ENCODE results near the gene CYP3A5. TPM values are rescaled to one million over a fixed set of nuclear protein-coding genes. Genes with fewer than 3 reads are reported as not detected.

Gene CYP3A5
- total and polyA plus RNA-seq, 2 of the 8 experiments (the other 6 are each of a cell fraction or from before 2014, with no cell fraction given): 0.06 TPM; not detected in 1

DNA sequence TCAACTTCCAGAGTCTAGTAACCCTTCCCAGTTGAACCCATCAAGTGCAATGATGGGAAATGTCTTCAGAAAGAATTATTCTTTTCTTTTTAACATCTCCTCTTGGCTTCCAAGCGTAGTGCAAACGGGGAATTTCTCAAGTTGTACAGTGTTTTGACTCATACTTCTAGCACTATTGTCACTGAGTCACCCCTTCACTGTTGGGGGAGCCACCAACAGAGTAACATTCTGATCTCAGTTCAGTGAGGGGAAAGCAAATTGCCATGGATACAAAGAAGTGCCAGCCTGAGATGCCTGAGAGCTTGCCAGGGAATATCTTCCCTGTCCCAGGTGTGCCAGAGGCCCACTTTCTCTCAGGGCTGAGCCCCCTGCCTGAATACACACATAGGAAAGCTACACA lies 31.0 kb downstream of the CYP3A5 start (continued):
- TF ChIP-seq, protein P1, sequence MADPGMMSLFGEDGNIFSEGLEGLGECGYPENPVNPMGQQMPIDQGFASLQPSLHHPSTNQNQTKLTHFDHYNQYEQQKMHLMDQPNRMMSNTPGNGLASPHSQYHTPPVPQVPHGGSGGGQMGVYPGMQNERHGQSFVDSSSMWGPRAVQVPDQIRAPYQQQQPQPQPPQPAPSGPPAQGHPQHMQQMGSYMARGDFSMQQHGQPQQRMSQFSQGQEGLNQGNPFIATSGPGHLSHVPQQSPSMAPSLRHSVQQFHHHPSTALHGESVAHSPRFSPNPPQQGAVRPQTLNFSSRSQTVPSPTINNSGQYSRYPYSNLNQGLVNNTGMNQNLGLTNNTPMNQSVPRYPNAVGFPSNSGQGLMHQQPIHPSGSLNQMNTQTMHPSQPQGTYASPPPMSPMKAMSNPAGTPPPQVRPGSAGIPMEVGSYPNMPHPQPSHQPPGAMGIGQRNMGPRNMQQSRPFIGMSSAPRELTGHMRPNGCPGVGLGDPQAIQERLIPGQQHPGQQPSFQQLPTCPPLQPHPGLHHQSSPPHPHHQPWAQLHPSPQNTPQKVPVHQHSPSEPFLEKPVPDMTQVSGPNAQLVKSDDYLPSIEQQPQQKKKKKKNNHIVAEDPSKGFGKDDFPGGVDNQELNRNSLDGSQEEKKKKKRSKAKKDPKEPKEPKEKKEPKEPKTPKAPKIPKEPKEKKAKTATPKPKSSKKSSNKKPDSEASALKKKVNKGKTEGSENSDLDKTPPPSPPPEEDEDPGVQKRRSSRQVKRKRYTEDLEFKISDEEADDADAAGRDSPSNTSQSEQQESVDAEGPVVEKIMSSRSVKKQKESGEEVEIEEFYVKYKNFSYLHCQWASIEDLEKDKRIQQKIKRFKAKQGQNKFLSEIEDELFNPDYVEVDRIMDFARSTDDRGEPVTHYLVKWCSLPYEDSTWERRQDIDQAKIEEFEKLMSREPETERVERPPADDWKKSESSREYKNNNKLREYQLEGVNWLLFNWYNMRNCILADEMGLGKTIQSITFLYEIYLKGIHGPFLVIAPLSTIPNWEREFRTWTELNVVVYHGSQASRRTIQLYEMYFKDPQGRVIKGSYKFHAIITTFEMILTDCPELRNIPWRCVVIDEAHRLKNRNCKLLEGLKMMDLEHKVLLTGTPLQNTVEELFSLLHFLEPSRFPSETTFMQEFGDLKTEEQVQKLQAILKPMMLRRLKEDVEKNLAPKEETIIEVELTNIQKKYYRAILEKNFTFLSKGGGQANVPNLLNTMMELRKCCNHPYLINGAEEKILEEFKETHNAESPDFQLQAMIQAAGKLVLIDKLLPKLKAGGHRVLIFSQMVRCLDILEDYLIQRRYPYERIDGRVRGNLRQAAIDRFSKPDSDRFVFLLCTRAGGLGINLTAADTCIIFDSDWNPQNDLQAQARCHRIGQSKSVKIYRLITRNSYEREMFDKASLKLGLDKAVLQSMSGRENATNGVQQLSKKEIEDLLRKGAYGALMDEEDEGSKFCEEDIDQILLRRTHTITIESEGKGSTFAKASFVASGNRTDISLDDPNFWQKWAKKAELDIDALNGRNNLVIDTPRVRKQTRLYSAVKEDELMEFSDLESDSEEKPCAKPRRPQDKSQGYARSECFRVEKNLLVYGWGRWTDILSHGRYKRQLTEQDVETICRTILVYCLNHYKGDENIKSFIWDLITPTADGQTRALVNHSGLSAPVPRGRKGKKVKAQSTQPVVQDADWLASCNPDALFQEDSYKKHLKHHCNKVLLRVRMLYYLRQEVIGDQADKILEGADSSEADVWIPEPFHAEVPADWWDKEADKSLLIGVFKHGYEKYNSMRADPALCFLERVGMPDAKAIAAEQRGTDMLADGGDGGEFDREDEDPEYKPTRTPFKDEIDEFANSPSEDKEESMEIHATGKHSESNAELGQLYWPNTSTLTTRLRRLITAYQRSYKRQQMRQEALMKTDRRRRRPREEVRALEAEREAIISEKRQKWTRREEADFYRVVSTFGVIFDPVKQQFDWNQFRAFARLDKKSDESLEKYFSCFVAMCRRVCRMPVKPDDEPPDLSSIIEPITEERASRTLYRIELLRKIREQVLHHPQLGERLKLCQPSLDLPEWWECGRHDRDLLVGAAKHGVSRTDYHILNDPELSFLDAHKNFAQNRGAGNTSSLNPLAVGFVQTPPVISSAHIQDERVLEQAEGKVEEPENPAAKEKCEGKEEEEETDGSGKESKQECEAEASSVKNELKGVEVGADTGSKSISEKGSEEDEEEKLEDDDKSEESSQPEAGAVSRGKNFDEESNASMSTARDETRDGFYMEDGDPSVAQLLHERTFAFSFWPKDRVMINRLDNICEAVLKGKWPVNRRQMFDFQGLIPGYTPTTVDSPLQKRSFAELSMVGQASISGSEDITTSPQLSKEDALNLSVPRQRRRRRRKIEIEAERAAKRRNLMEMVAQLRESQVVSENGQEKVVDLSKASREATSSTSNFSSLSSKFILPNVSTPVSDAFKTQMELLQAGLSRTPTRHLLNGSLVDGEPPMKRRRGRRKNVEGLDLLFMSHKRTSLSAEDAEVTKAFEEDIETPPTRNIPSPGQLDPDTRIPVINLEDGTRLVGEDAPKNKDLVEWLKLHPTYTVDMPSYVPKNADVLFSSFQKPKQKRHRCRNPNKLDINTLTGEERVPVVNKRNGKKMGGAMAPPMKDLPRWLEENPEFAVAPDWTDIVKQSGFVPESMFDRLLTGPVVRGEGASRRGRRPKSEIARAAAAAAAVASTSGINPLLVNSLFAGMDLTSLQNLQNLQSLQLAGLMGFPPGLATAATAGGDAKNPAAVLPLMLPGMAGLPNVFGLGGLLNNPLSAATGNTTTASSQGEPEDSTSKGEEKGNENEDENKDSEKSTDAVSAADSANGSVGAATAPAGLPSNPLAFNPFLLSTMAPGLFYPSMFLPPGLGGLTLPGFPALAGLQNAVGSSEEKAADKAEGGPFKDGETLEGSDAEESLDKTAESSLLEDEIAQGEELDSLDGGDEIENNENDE (IDR thresholded peaks at IDR 0.05; ENCODE audit: insufficient replicate concordance, low read length): no peak
- TF ChIP-seq CREB1 (IDR thresholded peaks at IDR 0.05) (no peak), EP300 (IDR thresholded peaks at IDR 0.05; ENCODE audit: borderline replicate concordance in 1 of 2, low read depth in 2 of 2, low read length in 2 of 2) (no peak), SAP30 (IDR thresholded peaks at IDR 0.05; ENCODE audit: insufficient read depth, insufficient replicate concordance, low read length) (no peak), HDAC2 (IDR thresholded peaks at IDR 0.05; ENCODE audit: borderline replicate concordance in 1 of 2, low read depth in 2 of 2, low read length in 2 of 2) (no peak), RXRA (IDR thresholded peaks at IDR 0.05; ENCODE audit: insufficient read depth, low read depth, low read length) (no peak), KDM5A (IDR thresholded peaks at IDR 0.05; ENCODE audit: low read length) (no peak), POU5F1 (IDR thresholded peaks at IDR 0.05; ENCODE audit: low read depth, low read length) (no peak)
- TF ChIP-seq, protein P2, sequence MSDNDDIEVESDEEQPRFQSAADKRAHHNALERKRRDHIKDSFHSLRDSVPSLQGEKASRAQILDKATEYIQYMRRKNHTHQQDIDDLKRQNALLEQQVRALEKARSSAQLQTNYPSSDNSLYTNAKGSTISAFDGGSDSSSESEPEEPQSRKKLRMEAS (IDR thresholded peaks at IDR 0.05): no peak
- TF ChIP-seq, protein P3, sequence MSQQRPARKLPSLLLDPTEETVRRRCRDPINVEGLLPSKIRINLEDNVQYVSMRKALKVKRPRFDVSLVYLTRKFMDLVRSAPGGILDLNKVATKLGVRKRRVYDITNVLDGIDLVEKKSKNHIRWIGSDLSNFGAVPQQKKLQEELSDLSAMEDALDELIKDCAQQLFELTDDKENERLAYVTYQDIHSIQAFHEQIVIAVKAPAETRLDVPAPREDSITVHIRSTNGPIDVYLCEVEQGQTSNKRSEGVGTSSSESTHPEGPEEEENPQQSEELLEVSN (IDR thresholded peaks at IDR 0.05): no peak

Measured in H1 (cell line).